NT2/D1 (cell line): ENCODE results near the gene GRAPL.
"Not testable (repeated sequence)": the region's sequence is repeated elsewhere in the genome, so short reads cannot be mapped to it uniquely, and the experiment has no call there.

Experiments
- SUZ12 ChIP-seq: IDR thresholded peaks from 2 replicates; pipeline ENCODE4 v1.6.1; 2011; ENCODE audit not compliant: insufficient read length, insufficient read depth; ENCODE audit errors: extremely low read depth
- YY1 ChIP-seq: IDR thresholded peaks from 2 replicates; pipeline ENCODE4 v1.6.1; 2011; ENCODE audit not compliant: insufficient read length, insufficient read depth
- ZNF274 ChIP-seq: IDR thresholded peaks from 2 replicates; pipeline ENCODE4 v1.6.1; 2011; ENCODE audit warnings: mild to moderate bottlenecking, low read depth, low read length

GRCh38 chr17:19196382-19197204 lies 69.2 kb downstream of the GRAPL start:
- not testable (repeated sequence) for TF ChIP-seq ZNF274, YY1, SUZ12
